B cell (primary cell): Measurements from ENCODE around the gene VWA1. TPM values are rescaled to one million over a fixed set of nuclear protein-coding genes. Genes with fewer than 3 reads are reported as not detected.

Experiments
- ATAC-seq: fragments of 200-7000 bp; cut with Tn5 transposase; one replicate; pipeline ENCODE4 v1.10.0; 2021; ENCODE audit warnings: low read depth, mild to moderate bottlenecking, moderate number of reproducible peaks, moderate library complexity
- CTCF ChIA-PET: fragments of 350-600 bp; sonication (Branson Sonifier 250); formaldehyde crosslinking; loops from one replicate; lab custom pipeline; 2021; ENCODE audit warnings: antibody characterized with exemption, inconsistent platforms; lab: Charles Lee
- POLR2A ChIA-PET: fragments of 350-600 bp; sonication (Branson Sonifier 250); formaldehyde crosslinking; loops from one replicate; lab custom pipeline; 2021; ENCODE audit warnings: antibody characterized with exemption; lab: Charles Lee
- DNase-seq: peaks from one replicate; pipeline ENCODE4 v3.0.0; 2013
- H2AFZ ChIP-seq: 2 replicates; pipeline ENCODE4 v1.6.1; 2012; ENCODE audit warnings: mild to moderate bottlenecking, low read depth, low read length; ENCODE audit not compliant: insufficient read depth, poor library complexity, severe bottlenecking
- H3K27ac ChIP-seq, 2 donors: 1 replicate in 1 of 2; 2 replicates in 1 of 2; pipeline ENCODE4 v1.5.1; 2012 to 2013; ENCODE audit warnings: low read length in 2 of 2, mild to moderate bottlenecking in 2 of 2, moderate library complexity in 1 of 2
- H3K27me3 ChIP-seq, 4 experiments: fragments of 200-600 bp in 1 of 4; sonication (generic) in 1 of 4; replicated peaks in 1 of 4; 1 replicate in 2 of 4; 2 replicates in 2 of 4; pipeline versions ENCODE4 v1.6.1 to v1.7.0; 2013 to 2016; ENCODE audit warnings: low read length in 3 of 4, mild to moderate bottlenecking in 2 of 4, mixed read lengths in 1 of 4, moderate library complexity in 1 of 4; ENCODE audit not compliant: insufficient read depth in 4 of 4, control insufficient read depth in 3 of 4; ENCODE audit errors: control extremely low read depth in 1 of 4
- H3K36me3 ChIP-seq, 2 experiments: replicated peaks in 1 of 2; 1 replicate in 1 of 2; 2 replicates in 1 of 2; pipeline versions ENCODE4 v1.6.1 to v1.7.1; 2013; ENCODE audit warnings: low read length in 1 of 2; ENCODE audit not compliant: insufficient read depth in 2 of 2, control insufficient read depth in 1 of 2; ENCODE audit errors: control extremely low read depth in 1 of 2, extremely low read depth in 1 of 2
- H3K4me1 ChIP-seq, 2 donors: fragments of 200-600 bp in 1 of 2; sonication (generic) in 1 of 2; 1 replicate in 1 of 2; 2 replicates in 1 of 2; pipeline versions ENCODE4 v1.5.1 to v1.6.1; 2013 to 2017; ENCODE audit warnings: low read length in 2 of 2; ENCODE audit not compliant: control insufficient read depth in 2 of 2, insufficient read depth in 2 of 2
- H3K4me2 ChIP-seq: replicated peaks from 2 replicates; pipeline ENCODE3; 2012; ENCODE audit warnings: mild to moderate bottlenecking, low read depth, low read length; ENCODE audit not compliant: poor library complexity, severe bottlenecking
- H3K4me3 ChIP-seq, 5 experiments: fragments of 200-600 bp in 1 of 5; sonication (generic) in 1 of 5; 1 replicate in 3 of 5; 2 replicates in 2 of 5; pipeline versions ENCODE4 v1.5.1 to v1.7.0; 2011 to 2016; ENCODE audit warnings: low read length in 4 of 5, mild to moderate bottlenecking in 4 of 5, low read depth in 2 of 5, control low read depth in 1 of 5, moderate library complexity in 1 of 5; ENCODE audit not compliant: insufficient read depth in 1 of 5; ENCODE audit errors: control extremely low read depth in 1 of 5, extremely low read depth in 1 of 5
- H3K79me2 ChIP-seq: fragments of 200-600 bp; sonication (generic); one replicate; pipeline ENCODE4 v1.6.0; 2016; ENCODE audit warnings: low read length; ENCODE audit not compliant: control insufficient read depth, insufficient read depth
- H3K9ac ChIP-seq: fragments of 200-600 bp; sonication (generic); 2 replicates; pipeline ENCODE4 v1.6.1; 2017; ENCODE audit warnings: mild to moderate bottlenecking, low read length, moderate library complexity
- H3K9me3 ChIP-seq, 3 donors: one replicate each; pipeline versions ENCODE4 v1.6.1 to v1.7.1; 2013; ENCODE audit warnings: low read length in 2 of 3; ENCODE audit not compliant: control insufficient read depth in 2 of 3, insufficient read depth in 1 of 3; ENCODE audit errors: control extremely low read depth in 1 of 3
- H4K20me1 ChIP-seq: 2 replicates; pipeline ENCODE4 v1.6.0; 2012; ENCODE audit warnings: mild to moderate bottlenecking, low read length; ENCODE audit not compliant: insufficient read depth, control insufficient read depth, poor library complexity, severe bottlenecking
- H3K27ac Mint-ChIP-seq: one replicate; pipeline ENCODE4 v1.8.0; 2021; ENCODE audit warnings: mixed read lengths
- H3K27me3 Mint-ChIP-seq: one replicate; pipeline ENCODE4 v1.8.0; 2021; ENCODE audit warnings: mixed read lengths
- H3K4me1 Mint-ChIP-seq: one replicate; pipeline ENCODE4 v1.8.0; 2021; ENCODE audit warnings: mixed read lengths
- H3K4me3 Mint-ChIP-seq: one replicate; pipeline ENCODE4 v1.8.0; 2021; ENCODE audit warnings: mixed read lengths
- H3K9me3 Mint-ChIP-seq: one replicate; pipeline ENCODE4 v1.8.0; 2022; ENCODE audit warnings: mixed read lengths; ENCODE audit not compliant: insufficient read depth
- CTCF ChIP-seq: fragments of 200-600 bp; IDR thresholded peaks from one replicate; pipeline ENCODE4 v1.8.0; 2022; ENCODE audit warnings: antibody characterized with exemption, mild to moderate bottlenecking
- EZH2 ChIP-seq: IDR thresholded peaks from 2 replicates; pipeline ENCODE4 v1.6.1; 2012; ENCODE audit warnings: borderline replicate concordance, low read depth, mild to moderate bottlenecking, moderate library complexity, low read length; ENCODE audit not compliant: insufficient read depth, poor library complexity, severe bottlenecking
- WGBS: methylation state at CpG from one replicate; pipeline ENCODE4 v1.1.5; 2013; ENCODE audit warnings: missing lambda C conversion rate; ENCODE audit not compliant: insufficient coverage; 5-methylcytosine and 5-hydroxymethylcytosine counted together
- intact Hi-C: fragments of 100-400 bp; cut with micrococcal nuclease; formaldehyde crosslinking; loops from one replicate; pipeline ENCODE4 v1.10.0; 2022
- polyA plus RNA-seq: library from polyadenylated mRNA; depleted of rRNA; stranded (reverse); fragments of >200 nt; gene quantifications from 2 replicates; pipeline ENCODE4 v1.2.3, GENCODE V29; 2012
- total RNA-seq, 2 donors: library from RNA; stranded (reverse); fragments of 120-200 nt in 1 of 2; gene quantifications; 1 replicate in 1 of 2; 2 replicates in 1 of 2; pipeline versions ENCODE4 v1.2.3 to v1.2.4, GENCODE V29; 2013 to 2022

VWA1 gene
- total and polyA plus RNA-seq, 2 donors (not counting 1 experiment from before 2014, with no cell fraction given), result 0.09 TPM; not detected in 1

DNA sequence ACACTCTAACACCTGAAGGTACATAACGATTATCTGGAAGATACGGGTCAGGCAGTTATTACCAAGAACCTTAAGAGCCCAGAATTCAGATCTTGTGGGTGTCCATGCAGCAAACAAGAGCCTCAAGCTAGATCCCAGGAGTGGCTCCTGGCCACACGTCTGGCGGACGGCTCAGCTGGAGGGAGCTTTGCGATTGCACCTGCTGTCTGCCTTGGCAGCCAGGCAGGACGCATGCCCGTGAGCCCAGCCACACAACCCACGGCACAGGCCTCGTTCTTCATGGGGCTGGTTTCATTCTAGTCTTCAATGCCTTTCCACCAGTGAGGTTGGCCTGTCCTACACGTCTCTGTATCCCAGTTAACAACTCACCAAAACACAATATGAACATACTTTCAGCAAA, 42.1 kb upstream of the VWA1 start:
- no peak overlapping the region for H3K27ac Mint-ChIP-seq
- peaks cover 22% of the 10 kb centered on the region for H3K4me1 Mint-ChIP-seq
- Histone ChIP-seq H2AFZ (no peak overlapping the region), H3K9me3 (no peaks in the 10 kb centered on the region), H3K27me3 (no peaks in the 10 kb centered on the region), H3K4me2 (no peak overlapping the region), H3K4me1 (peaks cover 9 to 13% of the 10 kb centered on the region in 2 donors), H3K27ac (no peak overlapping the region), H4K20me1 (peaks cover 36% of the 10 kb centered on the region), H3K36me3 (peaks cover 18 to 82% of the 10 kb centered on the region in 2 experiments), H3K4me3 (no peak overlapping the region), H3K79me2 (peaks cover 59% of the 10 kb centered on the region), H3K9ac (no peak overlapping the region)
- no peak for ATAC-seq
- ChIA-PET CTCF (no interaction called here), POLR2A (no interaction called here)
- no peaks in the 10 kb centered on the region for H3K9me3 Mint-ChIP-seq
- WGBS, result 99% methylated on average over 11 of the region's 11 CpGs
- intact Hi-C loops, result no loop called here
- no peak for TF ChIP-seq EZH2
- TF ChIP-seq CTCF, result no peak
- H3K4me3 Mint-ChIP-seq, result no peak overlapping the region
- no peak for DNase-seq
- no peaks in the 10 kb centered on the region for H3K27me3 Mint-ChIP-seq

- H3K9me3 ChIP-seq, result no peaks in the 10 kb centered on the region
- no peak overlapping the region for H3K27ac ChIP-seq
- peaks cover 35% of the 10 kb centered on the region for H4K20me1 ChIP-seq
- intact Hi-C loops, result loop anchor here (2.0 kb wide), 1 partner anchor 77 kb away; the partner anchor contains the start of gene ATAD3B
- H3K36me3 ChIP-seq, result peaks cover 18 to 76% of the 10 kb centered on the region in 2 experiments
- no peak overlapping the region for H3K9ac ChIP-seq
- no peak overlapping the region for H3K4me3 Mint-ChIP-seq
- H3K27me3 ChIP-seq, result no peaks in the 10 kb centered on the region
- ChIA-PET CTCF (no interaction called here), POLR2A (interaction anchor here (0.7 kb wide), 1 partner anchor 10 kb away, joined by 5 read pairs; no protein-coding TSS in a partner anchor)
- no peaks in the 10 kb centered on the region for H3K9me3 Mint-ChIP-seq
- no peak overlapping the region for H3K4me2 ChIP-seq
- peaks cover 10 to 16% of the 10 kb centered on the region in 2 donors for H3K4me1 ChIP-seq
- H2AFZ ChIP-seq, result no peak overlapping the region
- no peak for ATAC-seq
- no peaks in the 10 kb centered on the region for H3K27me3 Mint-ChIP-seq
- H3K79me2 ChIP-seq, result peaks cover 65% of the 10 kb centered on the region
- H3K27ac Mint-ChIP-seq, result no peak overlapping the region
- no peak for TF ChIP-seq EZH2
- TF ChIP-seq CTCF, result no peak
- peaks cover 23% of the 10 kb centered on the region for H3K4me1 Mint-ChIP-seq
- H3K4me3 ChIP-seq, result no peak overlapping the region
- no peak for DNase-seq
- WGBS, result 76% methylated on average over 7 of the region's 7 CpGs
These were observed 41.4 kb upstream of the VWA1 start for GRCh38 chr1:1394116-1394515.
